ENCODE data around the gene ST3GAL3.

DNA sequence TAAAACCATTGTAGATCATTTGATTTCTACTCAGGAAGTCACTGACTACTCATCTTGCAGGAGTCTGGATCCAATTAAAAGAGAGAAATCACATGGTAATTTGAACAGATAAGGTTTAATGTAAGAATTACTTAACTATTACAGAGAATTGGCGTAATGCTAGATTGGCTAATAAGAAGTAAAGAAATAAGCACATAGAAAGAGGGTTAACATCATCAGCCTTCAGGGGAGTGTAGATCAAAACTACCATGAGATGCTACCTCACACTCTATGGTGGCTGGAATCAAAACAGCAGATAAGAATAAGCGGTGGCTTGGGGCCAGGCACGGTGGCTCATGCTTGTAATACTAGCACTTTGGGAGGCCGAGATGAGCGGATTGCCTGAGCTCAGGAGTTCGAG is 11.7 kb downstream of the ST3GAL3 start:
- TF ChIP-seq, protein P1, sequence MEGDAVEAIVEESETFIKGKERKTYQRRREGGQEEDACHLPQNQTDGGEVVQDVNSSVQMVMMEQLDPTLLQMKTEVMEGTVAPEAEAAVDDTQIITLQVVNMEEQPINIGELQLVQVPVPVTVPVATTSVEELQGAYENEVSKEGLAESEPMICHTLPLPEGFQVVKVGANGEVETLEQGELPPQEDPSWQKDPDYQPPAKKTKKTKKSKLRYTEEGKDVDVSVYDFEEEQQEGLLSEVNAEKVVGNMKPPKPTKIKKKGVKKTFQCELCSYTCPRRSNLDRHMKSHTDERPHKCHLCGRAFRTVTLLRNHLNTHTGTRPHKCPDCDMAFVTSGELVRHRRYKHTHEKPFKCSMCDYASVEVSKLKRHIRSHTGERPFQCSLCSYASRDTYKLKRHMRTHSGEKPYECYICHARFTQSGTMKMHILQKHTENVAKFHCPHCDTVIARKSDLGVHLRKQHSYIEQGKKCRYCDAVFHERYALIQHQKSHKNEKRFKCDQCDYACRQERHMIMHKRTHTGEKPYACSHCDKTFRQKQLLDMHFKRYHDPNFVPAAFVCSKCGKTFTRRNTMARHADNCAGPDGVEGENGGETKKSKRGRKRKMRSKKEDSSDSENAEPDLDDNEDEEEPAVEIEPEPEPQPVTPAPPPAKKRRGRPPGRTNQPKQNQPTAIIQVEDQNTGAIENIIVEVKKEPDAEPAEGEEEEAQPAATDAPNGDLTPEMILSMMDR (IDR thresholded peaks at IDR 0.05) = no peak
- no peak for TF ChIP-seq POLR2AphosphoS5 (IDR thresholded peaks at IDR 0.05)
- TF ChIP-seq EP300 (IDR thresholded peaks at IDR 0.05) = no peak
- TF ChIP-seq POLR2A (IDR thresholded peaks at IDR 0.05) = no peak
